IMR-90 (cell line): ENCODE measurements around the gene NUDT6.

ENCODE experiments used
- BHLHE40 ChIP-seq: fragments of 150-350 bp; IDR thresholded peaks from 2 replicates; pipeline ENCODE4 v1.6.1; 2016; ENCODE audit warnings: mild to moderate bottlenecking, low read depth, low read length
- CEBPB ChIP-seq: IDR thresholded peaks from 2 replicates; pipeline ENCODE4 v1.6.1; 2012; ENCODE audit warnings: low read depth, low read length, improper control_type of control experiment
- CHD1 ChIP-seq: IDR thresholded peaks from 2 replicates; pipeline ENCODE4 v1.6.1; 2012; ENCODE audit warnings: low read depth, low read length, improper control_type of control experiment
- ELK1 ChIP-seq: fragments of 150-350 bp; IDR thresholded peaks from 2 replicates; pipeline ENCODE4 v1.6.1; 2016; ENCODE audit warnings: low read depth, mild to moderate bottlenecking, low read length, moderate library complexity, borderline replicate concordance
- FOS ChIP-seq: fragments of 150-350 bp; IDR thresholded peaks from 2 replicates; pipeline ENCODE4 v1.6.1; 2016; ENCODE audit warnings: low read depth, low read length
- MAFK ChIP-seq: IDR thresholded peaks from 2 replicates; pipeline ENCODE4 v1.6.1; 2012; ENCODE audit warnings: low read depth, low read length, improper control_type of control experiment
- MXI1 ChIP-seq: IDR thresholded peaks from 2 replicates; pipeline ENCODE4 v1.6.1; 2012; ENCODE audit warnings: low read depth, mild to moderate bottlenecking, low read length, moderate library complexity, borderline replicate concordance
- NFE2L2 ChIP-seq: fragments of 150-350 bp; IDR thresholded peaks from 2 replicates; pipeline ENCODE4 v1.6.1; 2016; ENCODE audit warnings: low read depth, mild to moderate bottlenecking, low read length
- POLR2A ChIP-seq: IDR thresholded peaks from 2 replicates; pipeline ENCODE4 v1.6.1; 2012; ENCODE audit warnings: mild to moderate bottlenecking, low read depth, low read length
- RAD21 ChIP-seq: IDR thresholded peaks from 2 replicates; pipeline ENCODE4 v1.6.1; 2012; ENCODE audit warnings: low read length, improper control_type of control experiment
- RFX5 ChIP-seq: IDR thresholded peaks from 2 replicates; pipeline ENCODE4 v1.8.0; 2012; ENCODE audit warnings: low read depth, mild to moderate bottlenecking, low read length, moderate library complexity
- SMC3 ChIP-seq: fragments of 150-350 bp; IDR thresholded peaks from 2 replicates; pipeline ENCODE4 v1.6.1; 2016; ENCODE audit warnings: low read depth, mild to moderate bottlenecking, antibody characterized with exemption, low read length, moderate library complexity
- USF2 ChIP-seq: fragments of 150-350 bp; IDR thresholded peaks from 2 replicates; pipeline ENCODE4 v1.6.1; 2017; ENCODE audit warnings: mild to moderate bottlenecking, antibody characterized with exemption, low read length, low read depth
- TF ChIP-seq, protein P1 (sequence below): conservative IDR thresholded peaks from 2 replicates; pipeline ENCODE4 v1.5.1; 2012; ENCODE audit warnings: mild to moderate bottlenecking, low read depth, low read length, improper control_type of control experiment

DNA sequence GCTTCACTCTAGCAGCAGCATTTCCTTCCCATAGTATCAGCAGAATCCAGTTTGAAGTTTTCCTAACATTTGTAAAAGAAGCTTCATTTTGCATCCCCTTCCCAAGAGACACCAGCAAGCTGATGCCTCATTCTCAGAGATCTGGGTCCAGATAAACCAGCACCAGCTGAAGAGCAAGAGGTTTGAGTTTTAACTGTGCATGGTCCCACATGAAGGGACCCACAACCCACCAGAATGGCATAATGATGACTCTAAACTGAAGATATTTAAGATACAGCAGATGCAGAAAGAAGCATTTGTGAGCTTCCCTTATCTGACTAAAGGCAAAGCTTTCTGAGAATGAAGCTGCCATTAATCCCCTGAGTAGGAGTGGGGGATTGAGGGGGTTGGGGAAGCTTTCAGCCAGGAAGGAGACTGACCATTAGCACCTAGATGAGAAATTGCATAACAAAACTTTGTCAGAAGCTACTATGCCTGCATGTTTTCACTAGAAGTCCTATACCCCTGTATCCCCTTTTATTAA is 18.6 kb downstream of the NUDT6 start:
- TF ChIP-seq, protein P1, sequence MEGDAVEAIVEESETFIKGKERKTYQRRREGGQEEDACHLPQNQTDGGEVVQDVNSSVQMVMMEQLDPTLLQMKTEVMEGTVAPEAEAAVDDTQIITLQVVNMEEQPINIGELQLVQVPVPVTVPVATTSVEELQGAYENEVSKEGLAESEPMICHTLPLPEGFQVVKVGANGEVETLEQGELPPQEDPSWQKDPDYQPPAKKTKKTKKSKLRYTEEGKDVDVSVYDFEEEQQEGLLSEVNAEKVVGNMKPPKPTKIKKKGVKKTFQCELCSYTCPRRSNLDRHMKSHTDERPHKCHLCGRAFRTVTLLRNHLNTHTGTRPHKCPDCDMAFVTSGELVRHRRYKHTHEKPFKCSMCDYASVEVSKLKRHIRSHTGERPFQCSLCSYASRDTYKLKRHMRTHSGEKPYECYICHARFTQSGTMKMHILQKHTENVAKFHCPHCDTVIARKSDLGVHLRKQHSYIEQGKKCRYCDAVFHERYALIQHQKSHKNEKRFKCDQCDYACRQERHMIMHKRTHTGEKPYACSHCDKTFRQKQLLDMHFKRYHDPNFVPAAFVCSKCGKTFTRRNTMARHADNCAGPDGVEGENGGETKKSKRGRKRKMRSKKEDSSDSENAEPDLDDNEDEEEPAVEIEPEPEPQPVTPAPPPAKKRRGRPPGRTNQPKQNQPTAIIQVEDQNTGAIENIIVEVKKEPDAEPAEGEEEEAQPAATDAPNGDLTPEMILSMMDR = no peak
- no peak for TF ChIP-seq USF2
- no peak for TF ChIP-seq POLR2A
- no peak for TF ChIP-seq MAFK
- TF ChIP-seq FOS = no peak
- no peak for TF ChIP-seq CHD1
- TF ChIP-seq ELK1 = no peak
- TF ChIP-seq NFE2L2 = no peak
- no peak for TF ChIP-seq MXI1
- no peak for TF ChIP-seq BHLHE40
- TF ChIP-seq RAD21 = no peak
- TF ChIP-seq RFX5 = no peak
- TF ChIP-seq SMC3 = no peak
- TF ChIP-seq CEBPB = no peak
